Gastrocnemius medialis (tissue), 4 donors: ENCODE results near the gene FAM111B. TPM values are rescaled to one million over a fixed set of nuclear protein-coding genes. Genes with fewer than 3 reads are reported as not detected.
A peak's percentile ranks its signal among the peaks of the same experiment; 100 is the strongest.

Experiments used
- ATAC-seq, 2 donors: fragments of 150-250 bp; one replicate each; pipeline ENCODE4 v1.9.1; 2016
- DNase-seq, 2 donors: peaks; one replicate each; pipeline ENCODE4 v3.0.0-alpha.2; 2019
- H3K27ac ChIP-seq, 4 donors: fragments of 200-600 bp; sonication (generic); 1 replicate in 1 of 4; 2 replicates in 3 of 4; pipeline ENCODE4 v1.5.1; 2016 to 2018; ENCODE audit warnings: mild to moderate bottlenecking in 2 of 4, moderate library complexity in 1 of 4
- H3K27me3 ChIP-seq, 3 donors: fragments of 200-600 bp; sonication (generic) in 2 of 3; 1 replicate in 1 of 3; 2 replicates in 2 of 3; pipeline versions ENCODE4 v1.5.1 to v1.6.0; 2016 to 2019; ENCODE audit warnings: mild to moderate bottlenecking in 1 of 3, moderate library complexity in 1 of 3
- H3K36me3 ChIP-seq, 2 donors: fragments of 200-600 bp; sonication (generic) in 1 of 2; one replicate each; pipeline ENCODE4 v1.5.1; 2017 to 2018
- H3K4me1 ChIP-seq, 2 donors: fragments of 200-600 bp; sonication (generic) in 1 of 2; one replicate each; pipeline ENCODE4 v1.5.1; 2016 to 2017; ENCODE audit warnings: mild to moderate bottlenecking in 2 of 2
- H3K4me3 ChIP-seq, 4 donors: fragments of 200-600 bp; sonication (generic) in 3 of 4; 1 replicate in 1 of 4; 2 replicates in 3 of 4; pipeline ENCODE4 v1.5.1; 2016 to 2019; ENCODE audit warnings: mild to moderate bottlenecking in 2 of 4
- H3K9me3 ChIP-seq, 3 donors: fragments of 200-600 bp; sonication (generic) in 2 of 3; 1 replicate in 1 of 3; 2 replicates in 2 of 3; pipeline ENCODE4 v1.5.1; 2016 to 2019
- POLR2A ChIP-seq, 2 donors: fragments of 450-650 bp; IDR thresholded peaks; one replicate each; pipeline ENCODE4 v1.6.1; 2017; ENCODE audit warnings: antibody characterized with exemption in 2 of 2, mild to moderate bottlenecking in 2 of 2, moderate library complexity in 2 of 2
- in situ Hi-C, 4 donors: fragments of 200-750 bp; cut with MboI; loops; one replicate each; pipeline versions ENCODE4 v1.15.0 to v1.8.0; 2017; ENCODE audit warnings: low sequenced_read_pairs in 4 of 4
- intact Hi-C: fragments of 100-400 bp; cut with DNase I; formaldehyde crosslinking; loops from one replicate; pipeline ENCODE4 v1.15.1; 2023; ENCODE audit warnings: low total_unique reads
- total RNA-seq, 4 donors: library from RNA; depleted of rRNA; stranded (reverse); fragments of >200 nt; gene quantifications; one replicate each; pipeline versions ENCODE4 v1.1.0 to v1.2.3, GENCODE V29; 2016
- TF ChIP-seq, protein P1 (sequence below), 5 experiments: fragments of 450-650 bp in 3 of 5; fragments of 200-600 bp in 2 of 5; sonication (generic) in 2 of 5; IDR thresholded peaks in 4 of 5; conservative IDR thresholded peaks in 1 of 5; 1 replicate in 4 of 5; 2 replicates in 1 of 5; pipeline ENCODE4 v1.5.1; 2016 to 2019; ENCODE audit warnings: antibody characterized with exemption in 5 of 5, mild to moderate bottlenecking in 3 of 5, moderate library complexity in 3 of 5

The FAM111B gene
- total RNA-seq, 4 donors from 2014 or later: 0.31 TPM; not detected in 3

DNA sequence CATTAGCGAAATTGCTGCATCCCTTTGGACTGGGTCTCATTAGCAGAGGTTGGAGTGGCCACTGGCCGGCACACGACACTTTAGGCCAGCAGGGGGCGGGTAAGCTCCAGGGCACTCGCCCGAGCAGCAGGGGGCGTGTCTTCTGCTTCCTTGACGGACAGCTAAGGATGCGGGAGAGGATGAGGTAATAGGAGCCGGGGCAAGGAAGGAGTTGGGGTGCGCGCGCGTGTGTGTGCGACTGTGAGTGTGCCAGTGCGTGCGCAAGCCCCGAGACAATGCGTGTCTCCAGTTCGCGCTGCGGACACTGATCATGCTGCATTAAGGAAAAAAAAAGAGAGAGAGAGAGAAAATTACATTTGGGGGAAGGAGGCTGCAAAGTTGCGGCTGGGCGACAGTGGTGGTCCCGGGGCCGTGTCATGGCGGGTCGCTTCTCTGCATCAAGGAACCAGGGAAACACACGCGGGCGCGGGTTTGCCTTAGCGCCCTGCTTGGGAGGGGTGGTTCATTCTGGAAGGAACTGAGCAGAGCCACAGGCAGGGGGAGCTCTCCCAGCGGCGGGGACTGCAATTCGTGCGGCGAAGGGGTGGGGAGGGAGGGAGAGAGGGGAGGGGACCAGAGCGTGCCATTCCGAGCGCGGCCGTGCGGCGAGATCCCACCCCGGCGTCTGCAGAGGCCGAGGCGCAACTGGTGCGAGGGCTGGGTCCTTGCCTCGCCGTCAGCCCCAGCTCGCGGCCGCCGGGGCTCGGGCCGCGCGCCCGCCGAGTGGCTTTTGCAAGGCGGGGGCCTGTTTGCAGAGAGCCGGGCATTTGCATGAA is 64.7 kb downstream of the FAM111B start, which contains the start of gene DTX4:
TSS of gene DTX4 (plus strand) at position 625 of the 815 bp plus-strand sequence. CDS start 464 bp downstream, outside the sequence.
- Histone ChIP-seq H3K4me1 (peaks cover 0 to 8% of the 10 kb centered on the region in 2 donors), H3K4me3 (peak within 1 kb of the TSS; percentile 52 to 89 (median 62)), H3K27me3 (peaks cover 4 to 14% (median 14%) of the 10 kb centered on the region in 3 donors), H3K9me3 (no peaks in the 10 kb centered on the region), H3K27ac (peak within 1 kb of the TSS in 3 of 4 donors; percentile 18 to 34 (median 27)), H3K36me3 (no peaks in the 10 kb centered on the region)
- DNase-seq (peak; percentile 75 to 80), ATAC-seq (peak; percentile 91)
- TF ChIP-seq, protein P1, sequence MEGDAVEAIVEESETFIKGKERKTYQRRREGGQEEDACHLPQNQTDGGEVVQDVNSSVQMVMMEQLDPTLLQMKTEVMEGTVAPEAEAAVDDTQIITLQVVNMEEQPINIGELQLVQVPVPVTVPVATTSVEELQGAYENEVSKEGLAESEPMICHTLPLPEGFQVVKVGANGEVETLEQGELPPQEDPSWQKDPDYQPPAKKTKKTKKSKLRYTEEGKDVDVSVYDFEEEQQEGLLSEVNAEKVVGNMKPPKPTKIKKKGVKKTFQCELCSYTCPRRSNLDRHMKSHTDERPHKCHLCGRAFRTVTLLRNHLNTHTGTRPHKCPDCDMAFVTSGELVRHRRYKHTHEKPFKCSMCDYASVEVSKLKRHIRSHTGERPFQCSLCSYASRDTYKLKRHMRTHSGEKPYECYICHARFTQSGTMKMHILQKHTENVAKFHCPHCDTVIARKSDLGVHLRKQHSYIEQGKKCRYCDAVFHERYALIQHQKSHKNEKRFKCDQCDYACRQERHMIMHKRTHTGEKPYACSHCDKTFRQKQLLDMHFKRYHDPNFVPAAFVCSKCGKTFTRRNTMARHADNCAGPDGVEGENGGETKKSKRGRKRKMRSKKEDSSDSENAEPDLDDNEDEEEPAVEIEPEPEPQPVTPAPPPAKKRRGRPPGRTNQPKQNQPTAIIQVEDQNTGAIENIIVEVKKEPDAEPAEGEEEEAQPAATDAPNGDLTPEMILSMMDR (IDR thresholded peaks at IDR 0.05 in 4 of 5, conservative IDR thresholded peaks at IDR 0.05 in 1 of 5): peak; percentile 64 to 88 (median 86)
- TF ChIP-seq POLR2A (IDR thresholded peaks at IDR 0.05): no peak
- in situ Hi-C loops: loop anchor here in 2 of 4 donors (5.0 to 25.0 kb wide), 2 partner anchors 36 to 509 kb away; no protein-coding TSS in a partner anchor
- intact Hi-C loops: loop anchor here (1.0 to 10.0 kb wide), 3 partner anchors 37 to 513 kb away; no protein-coding TSS in a partner anchor

DNA sequence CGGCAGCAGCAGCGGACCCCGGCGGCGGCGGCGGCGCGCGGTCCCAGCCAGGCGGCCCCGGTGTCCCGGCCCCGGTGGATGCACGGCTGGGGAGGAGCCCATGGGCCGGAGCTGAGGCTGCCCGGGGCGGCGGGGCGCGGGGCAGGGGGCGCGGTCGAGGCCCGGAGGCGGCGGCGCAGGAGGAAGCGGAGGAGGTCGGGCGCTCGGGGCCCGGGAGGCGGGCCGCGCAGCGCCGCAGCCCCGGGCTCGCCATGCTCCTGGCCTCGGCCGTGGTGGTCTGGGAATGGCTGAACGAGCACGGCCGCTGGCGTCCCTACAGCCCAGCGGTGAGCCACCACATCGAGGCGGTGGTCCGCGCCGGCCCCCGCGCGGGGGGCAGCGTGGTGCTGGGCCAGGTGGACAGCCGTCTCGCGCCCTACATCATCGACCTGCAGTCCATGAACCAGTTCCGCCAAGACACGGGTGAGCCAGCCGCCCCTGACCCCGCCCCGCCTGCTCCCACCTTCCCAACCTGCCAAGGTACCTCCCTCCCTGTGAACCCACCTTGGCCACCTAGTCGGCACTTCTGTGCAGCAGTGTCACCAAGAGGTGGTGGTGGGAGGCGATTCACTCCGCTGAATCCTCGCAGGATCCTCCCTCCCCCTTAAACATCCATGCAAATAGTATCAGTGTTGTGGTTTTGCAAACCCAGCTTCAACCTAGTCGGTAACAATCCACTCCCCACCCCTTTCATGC is 65.5 kb downstream of the FAM111B start:
- DNase-seq (no peak), ATAC-seq (peak in 1 of 2 donors; percentile 14)
- no peak for TF ChIP-seq POLR2A (IDR thresholded peaks at IDR 0.05)
- TF ChIP-seq, protein P1 (IDR thresholded peaks at IDR 0.05 in 4 of 5, conservative IDR thresholded peaks at IDR 0.05 in 1 of 5): no peak
- Histone ChIP-seq H3K36me3 (no peaks in the 10 kb centered on the region), H3K27ac (peak overlapping the region in 3 of 4 donors; percentile 4 to 27 (median 18)), H3K4me1 (peaks cover 0 to 8% of the 10 kb centered on the region in 2 donors), H3K4me3 (peak overlapping the region; percentile 52 to 89 (median 62)), H3K9me3 (no peaks in the 10 kb centered on the region), H3K27me3 (peaks cover 4 to 14% (median 14%) of the 10 kb centered on the region in 3 donors)
- intact Hi-C loops: loop anchor here (10.0 kb wide), 1 partner anchor 512 kb away; no protein-coding TSS in a partner anchor
- in situ Hi-C loops: loop anchor here in 2 of 4 donors (5.0 to 25.0 kb wide), 2 partner anchors 35 to 510 kb away; no protein-coding TSS in a partner anchor

GRCh38 chr11:59173080-59173963 is 66.3 kb downstream of the FAM111B start:
- Histone ChIP-seq H3K9me3 (no peaks in the 10 kb centered on the region), H3K4me3 (peak overlapping the region; percentile 52 to 66 (median 62)), H3K27me3 (peaks cover 4 to 14% (median 14%) of the 10 kb centered on the region in 3 donors), H3K36me3 (no peaks in the 10 kb centered on the region), H3K27ac (peak overlapping the region; percentile 4 to 27 (median 22)), H3K4me1 (peaks cover 0 to 8% of the 10 kb centered on the region in 2 donors)
- TF ChIP-seq, protein P1 (IDR thresholded peaks at IDR 0.05 in 4 of 5, conservative IDR thresholded peaks at IDR 0.05 in 1 of 5): no peak
- TF ChIP-seq POLR2A (IDR thresholded peaks at IDR 0.05): no peak
- intact Hi-C loops: loop anchor here (10.0 kb wide), 1 partner anchor 511 kb away; no protein-coding TSS in a partner anchor
- in situ Hi-C loops: loop anchor here in 2 of 4 donors (5.0 to 25.0 kb wide), 2 partner anchors 34 to 511 kb away; no protein-coding TSS in a partner anchor
- ATAC-seq (no peak), DNase-seq (no peak)
